ENCODE data around the gene HSFX3.
"Not testable (repeated sequence)": the region's sequence is repeated elsewhere in the genome, so short reads cannot be mapped to it uniquely, and the experiment has no call there.

- TF ChIP-seq CTCF (IDR thresholded peaks at IDR 0.05; ENCODE audit: borderline replicate concordance, extremely low read depth, low read length, poor library complexity, severe bottlenecking); EZH2 (IDR thresholded peaks at IDR 0.05; ENCODE audit: borderline replicate concordance, low read depth, low read length, severe bottlenecking): not testable (repeated sequence)
Observed at GRCh38 chrX:149525389-149525788, 24.3 kb downstream of the HSFX3 start.

Measured in DND-41 (cell line).